Right atrium auricular region (tissue), 2 donors: ENCODE measurements around the gene DUS2. TPM values are rescaled to one million over a fixed set of nuclear protein-coding genes. Genes with fewer than 3 reads are reported as not detected.
"Not testable (repeated sequence)": the region's sequence is repeated elsewhere in the genome, so short reads cannot be mapped to it uniquely, and the experiment has no call there.

Experiments
- DNase-seq: peaks from one replicate; pipeline ENCODE4 v3.0.0-alpha.2; 2019; ENCODE audit warnings: low spot score
- H3K27ac ChIP-seq, 2 donors: fragments of 200-600 bp; sonication (generic); 1 replicate in 1 of 2; 2 replicates in 1 of 2; pipeline ENCODE4 v1.5.1; 2016 to 2019
- H3K27me3 ChIP-seq, 2 donors: fragments of 200-600 bp; sonication (generic); one replicate each; pipeline versions ENCODE4 v1.5.1 to v1.6.0; 2017 to 2019
- H3K36me3 ChIP-seq: fragments of 200-600 bp; sonication (generic); one replicate; pipeline ENCODE4 v1.5.1; 2016
- H3K4me1 ChIP-seq, 2 donors: fragments of 200-600 bp; sonication (generic); one replicate each; pipeline versions ENCODE4 v1.5.1 to v1.6.0; 2017 to 2019
- H3K4me3 ChIP-seq, 2 donors: fragments of 200-600 bp; sonication (generic); 1 replicate in 1 of 2; 2 replicates in 1 of 2; pipeline ENCODE4 v1.5.1; 2017 to 2019; ENCODE audit warnings: mild to moderate bottlenecking in 1 of 2, moderate library complexity in 1 of 2
- H3K9me3 ChIP-seq, 2 donors: fragments of 200-600 bp; sonication (generic); one replicate each; pipeline ENCODE4 v1.5.1; 2019
- total RNA-seq, 2 donors: library from RNA; depleted of rRNA; stranded (reverse); fragments of >200 nt; gene quantifications; one replicate each; pipeline ENCODE4 v1.1.0, GENCODE V29; 2016
- TF ChIP-seq, protein P1 (sequence below), 2 donors: fragments of 200-600 bp; sonication (generic); IDR thresholded peaks; one replicate each; pipeline ENCODE4 v1.5.1; 2019; ENCODE audit warnings: antibody characterized with exemption in 2 of 2

Gene DUS2
- total RNA-seq, 2 donors from 2014 or later = 4.5 to 4.9 TPM

DNA sequence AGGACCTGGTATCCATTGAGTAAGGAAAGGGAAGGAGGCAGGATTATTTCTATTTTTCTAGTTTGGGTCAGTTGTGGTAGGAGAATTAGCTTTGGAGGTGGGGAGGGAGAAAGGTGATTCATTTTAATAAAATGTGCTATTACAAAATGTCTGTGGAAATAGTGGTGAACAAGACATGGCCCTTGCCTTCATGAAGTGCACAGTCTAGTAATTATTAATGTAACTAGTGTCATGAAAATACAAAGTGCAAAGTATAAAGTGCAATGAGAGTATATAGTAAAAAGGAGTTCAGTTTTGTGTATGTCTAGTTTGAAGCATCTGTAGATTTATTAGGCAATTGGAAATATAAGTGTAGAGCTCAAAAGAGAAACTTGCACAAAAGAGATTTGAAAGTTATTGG lies 74.0 kb downstream of the DUS2 start:
- no peak overlapping the region for H3K27ac ChIP-seq
- TF ChIP-seq, protein P1, sequence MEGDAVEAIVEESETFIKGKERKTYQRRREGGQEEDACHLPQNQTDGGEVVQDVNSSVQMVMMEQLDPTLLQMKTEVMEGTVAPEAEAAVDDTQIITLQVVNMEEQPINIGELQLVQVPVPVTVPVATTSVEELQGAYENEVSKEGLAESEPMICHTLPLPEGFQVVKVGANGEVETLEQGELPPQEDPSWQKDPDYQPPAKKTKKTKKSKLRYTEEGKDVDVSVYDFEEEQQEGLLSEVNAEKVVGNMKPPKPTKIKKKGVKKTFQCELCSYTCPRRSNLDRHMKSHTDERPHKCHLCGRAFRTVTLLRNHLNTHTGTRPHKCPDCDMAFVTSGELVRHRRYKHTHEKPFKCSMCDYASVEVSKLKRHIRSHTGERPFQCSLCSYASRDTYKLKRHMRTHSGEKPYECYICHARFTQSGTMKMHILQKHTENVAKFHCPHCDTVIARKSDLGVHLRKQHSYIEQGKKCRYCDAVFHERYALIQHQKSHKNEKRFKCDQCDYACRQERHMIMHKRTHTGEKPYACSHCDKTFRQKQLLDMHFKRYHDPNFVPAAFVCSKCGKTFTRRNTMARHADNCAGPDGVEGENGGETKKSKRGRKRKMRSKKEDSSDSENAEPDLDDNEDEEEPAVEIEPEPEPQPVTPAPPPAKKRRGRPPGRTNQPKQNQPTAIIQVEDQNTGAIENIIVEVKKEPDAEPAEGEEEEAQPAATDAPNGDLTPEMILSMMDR (IDR thresholded peaks at IDR 0.05) = no peak
- H3K4me3 ChIP-seq = no peak overlapping the region
- no peaks in the 10 kb centered on the region for H3K9me3 ChIP-seq
- H3K4me1 ChIP-seq = peaks cover 0 to 27% of the 10 kb centered on the region in 2 donors
- no peaks in the 10 kb centered on the region for H3K27me3 ChIP-seq
- DNase-seq = no peak
- no peaks in the 10 kb centered on the region for H3K36me3 ChIP-seq

DNA sequence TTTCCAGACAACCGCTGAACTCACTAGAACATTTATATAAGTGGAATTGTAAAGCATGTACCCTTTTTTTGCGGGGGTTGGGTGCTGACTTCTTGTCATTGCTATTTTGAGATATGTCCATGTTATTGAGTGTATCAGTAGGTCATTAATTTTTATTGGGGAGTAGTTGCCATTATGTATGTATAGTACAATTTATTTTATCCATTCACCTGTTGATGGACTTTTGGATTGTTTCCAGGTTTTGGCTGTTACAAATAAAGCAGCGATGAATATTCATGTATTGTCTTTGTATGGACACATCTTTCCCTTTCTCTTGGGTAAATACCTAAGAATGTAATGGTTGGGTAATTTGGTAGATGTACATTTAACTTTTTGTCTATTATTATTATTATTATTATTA lies 74.8 kb downstream of the DUS2 start:
- Histone ChIP-seq H3K27ac (no peak overlapping the region), H3K4me1 (peaks cover 0 to 21% of the 10 kb centered on the region in 2 donors)
- no peak for DNase-seq

DNA sequence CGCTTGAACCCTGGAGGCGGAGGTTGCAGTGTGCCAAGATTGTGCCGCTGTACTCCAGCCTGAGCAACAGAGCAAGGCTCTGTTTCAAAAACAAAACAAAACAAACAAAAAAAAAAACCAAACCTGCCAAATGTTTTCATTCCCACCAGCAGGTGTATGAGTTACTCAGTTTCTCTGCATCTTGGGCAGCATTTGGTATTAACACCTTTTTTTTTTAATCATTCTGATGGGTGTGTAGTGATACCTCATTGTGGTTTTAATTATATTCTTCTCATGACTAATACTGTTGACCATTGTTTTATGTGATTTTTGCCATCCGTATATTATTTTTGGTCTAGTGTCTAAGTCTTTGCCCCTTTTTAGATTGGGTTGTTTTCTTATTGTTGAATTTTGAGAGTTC lies 77.4 kb downstream of the DUS2 start:
- H3K27ac ChIP-seq = no peak overlapping the region
- H3K4me1 ChIP-seq = peaks cover 0 to 8% of the 10 kb centered on the region in 2 donors

More for the DNA sequence above, 74.8 kb downstream of the DUS2 start:
- Histone ChIP-seq H3K9me3 (no peaks in the 10 kb centered on the region), H3K36me3 (no peaks in the 10 kb centered on the region), H3K27me3 (no peaks in the 10 kb centered on the region), H3K4me3 (no peak overlapping the region)
- TF ChIP-seq, protein P1 (IDR thresholded peaks at IDR 0.05) = no peak

DNA sequence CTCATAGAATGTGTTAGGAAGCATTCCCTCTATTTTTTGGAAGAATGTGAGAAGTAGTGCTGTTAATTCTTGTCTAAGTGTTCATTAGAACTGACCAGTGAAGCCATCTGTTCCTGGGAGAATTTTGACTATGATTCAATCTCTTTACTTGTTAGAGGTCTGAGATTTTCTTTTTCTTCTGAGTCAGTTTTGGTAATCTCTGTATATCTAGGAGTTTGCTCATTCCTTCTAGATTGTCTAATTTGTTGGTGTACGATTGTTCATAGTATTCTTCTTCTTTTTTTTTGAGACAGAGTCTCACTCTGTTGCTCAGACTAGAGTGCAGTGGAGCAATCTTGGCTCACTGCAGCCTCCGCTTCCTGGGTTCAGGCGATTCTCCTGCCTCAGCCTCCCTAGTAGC lies 82.5 kb downstream of the DUS2 start:
- Histone ChIP-seq H3K4me1 (no peaks in the 10 kb centered on the region), H3K27ac (no peak overlapping the region), H3K4me3 (no peak overlapping the region), H3K27me3 (no peaks in the 10 kb centered on the region), H3K36me3 (no peaks in the 10 kb centered on the region), H3K9me3 (peaks cover 0 to 9% of the 10 kb centered on the region in 2 donors)
- DNase-seq = no peak
- TF ChIP-seq, protein P1 (IDR thresholded peaks at IDR 0.05) = no peak

More for the DNA sequence above, 77.4 kb downstream of the DUS2 start:
- TF ChIP-seq, protein P1 (IDR thresholded peaks at IDR 0.05) = no peak
- DNase-seq = no peak
- Histone ChIP-seq H3K27me3 (no peaks in the 10 kb centered on the region), H3K4me3 (no peak overlapping the region), H3K9me3 (no peaks in the 10 kb centered on the region), H3K36me3 (no peaks in the 10 kb centered on the region)

DNA sequence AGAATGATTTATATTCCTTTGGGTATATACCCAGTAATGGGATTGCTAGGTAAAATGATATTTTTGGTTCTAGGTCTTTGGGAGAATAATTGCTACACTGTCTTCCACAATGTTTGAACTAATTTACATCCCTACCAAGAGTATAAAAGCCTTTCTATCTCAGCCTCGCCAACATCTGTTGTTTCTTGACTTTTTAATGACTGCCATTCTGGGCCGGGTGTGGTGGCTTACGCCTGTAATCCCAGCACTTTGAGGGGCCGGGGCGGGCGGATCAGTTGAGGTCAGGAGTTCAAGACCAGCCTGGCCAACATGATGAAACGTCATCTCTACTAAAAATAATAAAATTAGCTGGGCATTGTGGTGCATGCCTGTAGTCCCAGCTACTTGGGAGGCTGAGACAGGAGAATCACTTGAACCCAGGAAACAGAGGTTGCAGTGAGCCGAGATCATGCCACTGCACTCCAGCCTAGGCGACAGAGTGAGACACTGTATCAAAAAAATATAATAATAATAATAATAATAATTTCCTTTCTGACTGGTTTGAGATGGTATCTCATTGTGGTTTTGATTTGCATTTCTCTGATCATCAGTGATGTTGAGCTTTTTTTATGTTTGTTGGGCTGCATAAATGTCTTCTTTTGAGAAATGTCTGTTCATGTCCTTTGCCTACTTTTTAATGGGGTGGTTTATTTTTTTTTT lies 84.3 kb downstream of the DUS2 start:
- not testable (repeated sequence) for H3K4me3 ChIP-seq, H3K4me1 ChIP-seq, H3K27me3 ChIP-seq, H3K36me3 ChIP-seq, H3K27ac ChIP-seq, DNase-seq
- H3K9me3 ChIP-seq = peaks cover 0 to 18% of the 10 kb centered on the region in 2 donors

DNA sequence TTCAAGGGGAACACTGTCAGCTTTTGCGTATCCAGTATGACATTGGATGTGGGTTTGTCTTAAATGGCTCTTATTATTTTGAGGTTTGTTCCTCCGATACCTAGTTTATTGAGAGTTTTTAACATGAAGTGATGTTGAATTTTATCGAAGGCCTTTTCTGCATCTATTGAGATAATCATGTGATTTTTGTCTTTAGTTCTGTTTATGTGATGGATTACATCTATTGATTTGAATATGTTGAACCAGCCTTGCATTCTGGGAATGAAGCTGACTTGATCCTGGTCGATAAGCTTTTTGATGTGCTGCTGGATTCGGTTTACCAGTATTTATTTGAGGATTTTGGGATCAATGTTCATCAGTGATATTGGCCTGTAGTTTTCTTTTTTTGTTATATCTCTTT lies 86.1 kb downstream of the DUS2 start:
- not testable (repeated sequence) for H3K4me1 ChIP-seq, H3K36me3 ChIP-seq, DNase-seq, H3K27ac ChIP-seq, H3K4me3 ChIP-seq, H3K27me3 ChIP-seq
- H3K9me3 ChIP-seq = peaks cover 0 to 18% of the 10 kb centered on the region in 2 donors

DNA sequence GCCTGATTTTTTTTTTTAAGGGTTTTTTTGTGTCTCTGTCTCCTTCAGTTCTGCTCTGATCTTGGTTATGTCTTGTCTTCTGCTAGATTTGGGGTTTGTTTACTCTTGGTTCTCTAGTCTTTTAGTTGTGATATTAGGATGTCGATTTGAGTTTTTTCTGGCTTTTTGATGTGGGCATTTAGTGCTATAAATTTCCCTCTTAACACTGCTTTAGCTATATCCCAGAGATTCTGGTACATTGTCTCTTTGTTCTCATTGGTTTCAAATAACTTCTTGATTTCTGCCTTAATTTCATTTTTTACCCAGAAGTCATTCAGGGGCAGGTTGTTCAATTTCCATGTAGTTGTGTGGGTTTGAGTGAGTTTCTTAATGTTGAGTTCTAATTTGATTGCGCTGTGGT lies 87.5 kb downstream of the DUS2 start:
- H3K4me1 ChIP-seq, H3K27me3 ChIP-seq, DNase-seq, H3K27ac ChIP-seq, H3K36me3 ChIP-seq, H3K4me3 ChIP-seq: not testable (repeated sequence)
- H3K9me3 ChIP-seq = peaks cover 0 to 18% of the 10 kb centered on the region in 2 donors
